ENCODE data around the gene IFNG.

GRCh38 chr12:68111995-68112394 is 47.5 kb downstream of the IFNG start:
- TF ChIP-seq POLR2A (IDR thresholded peaks at IDR 0.05; ENCODE audit: extremely low read depth, insufficient read length) (no peak), MYC (IDR thresholded peaks at IDR 0.05; ENCODE audit: low read depth, low read length) (no peak), MAX (IDR thresholded peaks at IDR 0.05; ENCODE audit: low read depth, low read length) (no peak)
- TF ChIP-seq, protein P1, sequence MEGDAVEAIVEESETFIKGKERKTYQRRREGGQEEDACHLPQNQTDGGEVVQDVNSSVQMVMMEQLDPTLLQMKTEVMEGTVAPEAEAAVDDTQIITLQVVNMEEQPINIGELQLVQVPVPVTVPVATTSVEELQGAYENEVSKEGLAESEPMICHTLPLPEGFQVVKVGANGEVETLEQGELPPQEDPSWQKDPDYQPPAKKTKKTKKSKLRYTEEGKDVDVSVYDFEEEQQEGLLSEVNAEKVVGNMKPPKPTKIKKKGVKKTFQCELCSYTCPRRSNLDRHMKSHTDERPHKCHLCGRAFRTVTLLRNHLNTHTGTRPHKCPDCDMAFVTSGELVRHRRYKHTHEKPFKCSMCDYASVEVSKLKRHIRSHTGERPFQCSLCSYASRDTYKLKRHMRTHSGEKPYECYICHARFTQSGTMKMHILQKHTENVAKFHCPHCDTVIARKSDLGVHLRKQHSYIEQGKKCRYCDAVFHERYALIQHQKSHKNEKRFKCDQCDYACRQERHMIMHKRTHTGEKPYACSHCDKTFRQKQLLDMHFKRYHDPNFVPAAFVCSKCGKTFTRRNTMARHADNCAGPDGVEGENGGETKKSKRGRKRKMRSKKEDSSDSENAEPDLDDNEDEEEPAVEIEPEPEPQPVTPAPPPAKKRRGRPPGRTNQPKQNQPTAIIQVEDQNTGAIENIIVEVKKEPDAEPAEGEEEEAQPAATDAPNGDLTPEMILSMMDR (IDR thresholded peaks at IDR 0.05; ENCODE audit: low read depth, low read length): no peak
